Central memory CD4-positive, alpha-beta T cell (primary cell): ENCODE results near the gene RHOXF1.
"Not testable (repeated sequence)": the region's sequence is repeated elsewhere in the genome, so short reads cannot be mapped to it uniquely, and the experiment has no call there.

Experiments used
- DNase-seq: peaks from one replicate; pipeline ENCODE4 v3.0.0; 2022
- total RNA-seq, 3 experiments: gene quantifications; one replicate each; lab custom pipeline; 2026; lab: John Stamatoyannopoulos, UW

Gene RHOXF1, protein sequence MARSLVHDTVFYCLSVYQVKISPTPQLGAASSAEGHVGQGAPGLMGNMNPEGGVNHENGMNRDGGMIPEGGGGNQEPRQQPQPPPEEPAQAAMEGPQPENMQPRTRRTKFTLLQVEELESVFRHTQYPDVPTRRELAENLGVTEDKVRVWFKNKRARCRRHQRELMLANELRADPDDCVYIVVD
- total RNA-seq: 0.04 to 1.4 (median 1.2) reads per million in 3 experiments

DNA sequence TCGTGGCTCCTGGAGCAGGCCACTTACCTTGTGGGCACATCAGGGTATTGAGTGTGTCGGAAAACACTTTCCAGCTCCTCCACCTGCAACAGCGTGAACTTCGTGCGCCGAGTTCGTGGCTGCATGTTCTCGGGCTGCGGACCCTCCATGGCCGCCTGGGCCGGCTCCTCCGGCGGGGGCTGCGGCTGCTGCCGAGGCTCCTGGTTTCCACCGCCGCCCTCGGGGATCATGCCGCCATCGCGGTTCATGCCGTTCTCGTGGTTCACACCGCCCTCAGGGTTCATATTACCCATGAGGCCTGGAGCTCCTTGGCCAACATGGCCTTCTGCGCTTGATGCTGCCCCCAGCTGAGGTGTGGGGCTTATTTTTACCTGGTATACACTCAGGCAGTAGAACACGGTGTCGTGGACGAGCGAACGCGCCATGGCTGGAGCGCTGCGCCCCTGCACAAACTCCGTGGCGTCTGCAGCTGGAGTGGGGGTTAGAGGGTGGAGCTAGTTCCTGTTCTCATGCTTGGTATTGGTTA lies at the start of gene RHOXF1:
RHOXF1 (minus strand) TSS at position 476 of the 526 bp plus-strand sequence; CDS start at position 425, 51 bp downstream.
- no peak for DNase-seq

GRCh38 chrX:120159086-120159485 lies 43.4 kb upstream of the RHOXF1 start:
- DNase-seq: not testable (repeated sequence)

DNA sequence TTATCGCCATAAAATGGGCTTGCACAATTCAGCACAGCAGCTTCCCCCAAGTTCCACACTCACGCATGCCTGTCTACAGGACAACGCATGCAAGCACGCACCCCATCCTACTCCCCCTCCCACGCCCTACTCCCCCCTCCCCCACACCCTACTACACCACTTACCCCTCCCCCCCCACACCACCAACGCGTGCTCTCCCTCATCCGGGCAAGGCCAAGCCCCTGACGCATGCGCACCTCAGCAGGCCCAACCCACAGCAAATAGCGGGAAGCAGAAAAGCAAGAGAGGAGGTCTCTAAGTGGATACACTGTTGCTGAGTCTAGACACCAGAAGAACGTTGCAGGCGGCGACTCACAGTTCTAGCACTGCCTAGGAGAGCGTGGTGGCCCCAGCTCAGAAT lies 42.6 kb upstream of the RHOXF1 start, which contains the start of gene RHOXF2:
RHOXF2 (plus strand) TSS at position 301 of the 400 bp plus-strand sequence. CDS start 138 bp downstream, outside the sequence.
- DNase-seq: not testable (repeated sequence)

- not testable (repeated sequence) for DNase-seq
Observed at GRCh38 chrX:120150109-120150744, 34.5 kb upstream of the RHOXF1 start.

- no peak for DNase-seq
Observed at GRCh38 chrX:120147537-120147936, 31.8 kb upstream of the RHOXF1 start.

- not testable (repeated sequence) for DNase-seq
Observed at GRCh38 chrX:120146323-120146722, 30.6 kb upstream of the RHOXF1 start.

DNA sequence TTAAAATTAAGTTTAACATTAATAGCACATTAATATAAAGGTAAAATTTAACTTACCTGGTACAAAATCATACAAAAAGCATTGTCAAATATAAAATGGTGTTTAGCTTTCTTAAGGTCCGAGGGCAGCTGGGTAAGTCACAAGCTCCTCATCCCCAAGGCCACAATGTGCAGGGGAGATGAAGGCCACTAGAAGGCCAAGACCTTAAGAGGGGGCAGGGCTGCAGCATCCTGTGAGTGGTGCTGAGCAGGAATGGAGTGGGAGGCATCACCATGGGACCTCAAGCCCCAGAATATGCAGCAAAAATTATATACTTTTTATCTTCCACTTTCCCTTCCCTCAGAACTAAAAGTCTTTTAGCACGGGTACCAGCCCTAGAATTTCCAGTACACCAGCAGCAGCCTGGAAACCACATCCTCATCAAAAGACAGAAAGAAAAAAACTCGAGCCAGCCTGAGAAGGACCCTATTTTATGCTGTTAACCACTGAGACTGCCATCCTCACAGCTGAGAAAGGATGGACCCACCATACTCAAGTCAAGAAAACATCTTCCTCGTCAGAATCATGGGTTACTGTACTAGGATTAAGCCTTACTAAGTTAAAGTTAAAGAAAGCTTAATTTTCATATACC lies 29.7 kb upstream of the RHOXF1 start:
- DNase-seq: no peak

- DNase-seq: no peak
Observed at GRCh38 chrX:120144178-120144844, 28.6 kb upstream of the RHOXF1 start.

DNA sequence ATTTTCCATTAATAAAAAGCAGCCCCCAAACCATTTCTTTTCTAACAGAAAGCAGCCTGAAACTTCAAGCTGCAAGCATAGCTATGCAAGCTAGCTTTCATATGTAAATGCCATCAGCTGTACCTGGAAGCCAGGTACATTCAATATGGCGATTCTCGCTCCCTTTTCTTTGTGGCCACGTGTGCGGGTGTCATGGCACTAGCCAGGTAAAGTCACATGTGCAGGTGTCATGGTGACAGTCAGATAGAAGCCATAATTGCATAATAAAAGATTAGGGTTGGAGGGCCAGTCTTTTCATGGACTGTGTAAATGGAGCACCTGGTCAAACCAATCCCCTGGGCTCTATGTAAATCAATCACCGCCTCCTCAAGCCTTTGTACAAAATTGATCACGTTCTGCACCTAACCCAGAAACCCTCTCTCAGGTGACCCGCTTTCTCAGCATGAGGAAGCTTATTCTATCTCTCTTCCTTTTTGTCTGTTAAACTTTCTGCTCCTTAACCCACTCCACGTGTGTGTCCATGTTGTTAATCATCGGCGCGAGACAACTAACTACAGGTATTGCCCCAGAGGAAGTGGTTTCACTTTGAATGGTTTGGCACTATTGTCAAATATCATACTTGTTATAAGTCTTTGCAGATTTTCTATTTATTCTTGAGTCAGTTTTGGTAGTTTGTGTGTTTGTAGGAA lies 24.7 kb upstream of the RHOXF1 start:
- DNase-seq: no peak

DNA sequence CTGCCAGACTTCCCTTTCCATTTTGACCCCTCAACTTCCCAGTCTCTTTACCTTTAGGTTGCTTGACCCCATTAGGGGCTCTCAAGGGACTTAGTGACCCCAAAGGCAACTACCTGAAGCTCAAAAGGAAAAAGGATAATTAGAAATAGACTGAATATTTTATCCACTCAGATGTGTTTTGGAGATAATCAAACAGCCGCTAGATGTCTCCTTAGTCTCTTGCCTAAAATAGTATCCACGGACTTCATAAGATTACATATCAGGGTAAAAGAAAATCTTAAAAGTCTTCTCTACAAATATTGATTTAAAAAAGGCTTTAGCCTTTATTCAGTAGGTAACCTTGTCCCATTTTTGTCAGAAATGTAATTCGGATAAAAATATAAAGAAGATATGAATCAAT lies 21.7 kb upstream of the RHOXF1 start:
- no peak for DNase-seq

DNA sequence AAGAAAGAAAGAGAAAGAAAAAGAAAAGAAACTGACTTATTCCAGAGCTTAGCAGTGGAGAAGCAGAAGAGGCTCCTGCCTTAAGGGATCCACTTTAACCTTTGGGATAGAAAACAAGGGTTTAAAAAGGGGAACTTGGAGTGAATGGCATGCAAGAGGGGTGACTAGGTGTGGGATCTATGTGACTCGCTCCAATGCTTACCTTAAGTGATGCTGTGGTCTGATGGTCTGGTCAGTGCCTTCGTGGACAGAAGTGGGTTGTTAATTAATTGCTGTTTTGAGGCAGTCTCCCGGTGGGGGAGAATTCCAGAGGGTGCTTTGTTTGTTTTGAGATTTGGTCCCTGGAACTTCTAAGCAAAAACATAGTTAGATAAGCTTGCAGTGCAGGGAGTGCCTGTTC lies 21.1 kb upstream of the RHOXF1 start:
- no peak for DNase-seq

- no peak for DNase-seq
Observed at GRCh38 chrX:120136128-120136527, 20.4 kb upstream of the RHOXF1 start.

DNA sequence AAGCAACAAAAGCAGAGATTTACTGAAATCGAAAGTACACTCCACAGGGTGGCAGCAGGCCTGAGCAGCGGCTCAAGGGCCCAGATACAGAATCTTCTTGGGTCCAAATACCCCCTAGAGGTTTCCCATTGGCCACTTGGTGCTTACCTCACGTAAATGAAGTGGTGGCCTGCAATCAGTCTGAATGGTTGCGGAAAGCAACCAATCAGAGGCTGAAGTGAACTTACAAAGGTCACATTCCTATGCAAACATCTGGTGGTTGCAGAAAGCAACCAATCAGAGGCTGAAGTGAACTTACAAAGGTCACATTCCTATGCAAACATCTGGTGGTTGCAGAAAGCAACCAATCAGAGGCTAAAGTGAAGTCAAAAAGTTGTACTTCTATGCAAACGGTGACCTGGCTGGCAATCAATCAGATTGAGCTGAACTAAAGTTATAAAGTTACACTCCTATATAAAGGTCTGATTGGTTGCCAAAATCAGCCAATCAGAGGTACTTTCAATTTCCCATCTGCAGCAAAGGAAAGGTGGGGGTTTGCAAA lies 12.7 kb upstream of the RHOXF1 start:
- DNase-seq: not testable (repeated sequence)

DNA sequence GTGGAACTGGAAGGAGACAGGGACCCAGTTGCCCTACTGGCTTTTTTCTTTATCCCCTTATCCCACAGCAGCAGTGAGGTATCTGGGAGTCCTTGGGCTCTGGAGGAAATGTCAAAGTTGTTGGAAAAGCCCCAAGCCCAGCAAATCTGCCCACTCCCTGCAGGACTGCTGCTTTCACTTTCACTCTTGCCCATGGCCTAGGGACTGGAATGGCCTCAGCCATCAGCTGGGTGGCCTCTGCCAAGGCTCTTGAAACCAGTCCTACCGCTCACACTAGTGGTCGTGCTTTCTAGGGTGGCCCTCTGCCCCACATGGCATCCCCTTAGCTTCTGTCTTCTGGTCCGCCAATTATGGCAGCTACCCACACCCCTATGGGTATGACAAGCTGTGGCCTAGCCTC lies 9.7 kb upstream of the RHOXF1 start:
- DNase-seq: no peak

DNA sequence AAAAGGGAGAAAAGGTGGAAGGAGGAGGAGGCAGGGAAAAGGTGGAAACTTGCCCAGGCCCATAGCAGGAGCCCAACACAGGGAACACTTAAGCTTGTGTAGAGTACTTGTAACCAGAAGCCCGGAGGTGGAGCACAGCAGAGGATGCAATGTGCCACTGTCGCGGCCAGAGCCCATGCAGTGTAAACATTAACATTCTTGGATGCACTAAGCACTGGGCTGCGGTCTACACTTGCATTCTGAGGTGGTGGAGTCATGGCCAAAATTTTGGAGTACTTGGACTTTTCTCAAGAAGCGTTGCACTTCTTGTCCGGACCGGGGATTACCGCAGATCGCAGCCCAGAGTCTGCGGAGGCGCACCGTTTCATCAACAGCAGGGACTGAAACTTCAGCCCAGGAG lies 4.5 kb upstream of the RHOXF1 start:
- DNase-seq: no peak

GRCh38 chrX:120111611-120112010 lies 4.1 kb downstream of the RHOXF1 start:
- no peak for DNase-seq

GRCh38 chrX:120109378-120109777 lies 6.3 kb downstream of the RHOXF1 start:
- no peak for DNase-seq

DNA sequence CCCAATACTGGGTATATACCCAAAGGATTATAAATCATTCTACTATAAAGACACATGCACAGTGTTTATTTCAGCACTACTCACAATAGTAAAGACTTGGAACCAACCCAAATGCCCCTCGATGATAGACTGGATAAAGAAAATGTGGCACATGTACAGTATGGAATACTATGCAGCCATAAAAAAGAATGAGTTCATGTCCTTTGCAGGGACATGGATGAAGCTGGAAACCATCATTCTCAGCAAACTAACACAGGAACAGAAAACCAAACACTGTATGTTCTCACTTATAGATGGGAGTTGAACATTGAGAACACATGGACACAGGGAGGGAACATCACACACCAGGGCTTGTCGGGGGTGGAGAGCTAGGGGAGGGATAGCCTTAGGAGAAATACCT lies 11.0 kb downstream of the RHOXF1 start:
- DNase-seq: not testable (repeated sequence)

GRCh38 chrX:120101057-120101456 lies 14.7 kb downstream of the RHOXF1 start:
- DNase-seq: not testable (repeated sequence)

DNA sequence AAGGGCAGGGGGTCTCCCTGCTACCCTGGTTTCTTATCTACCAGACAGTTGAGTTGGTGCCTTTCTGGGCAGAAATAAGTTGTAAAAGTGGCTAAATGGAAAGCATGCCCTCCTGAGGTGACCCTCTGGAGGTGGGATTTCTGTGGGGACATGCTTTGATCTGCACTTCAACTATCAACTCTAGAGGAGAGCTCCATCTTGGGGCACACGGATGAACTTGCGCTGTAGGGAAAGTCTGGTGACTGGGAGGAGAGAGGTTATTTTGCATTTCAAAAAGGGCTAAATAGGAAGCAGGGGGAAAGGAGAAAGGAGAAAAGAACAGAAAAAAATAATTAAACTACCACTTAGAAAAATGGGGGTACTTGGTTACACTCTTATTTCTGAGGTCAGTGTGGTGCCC lies 25.5 kb downstream of the RHOXF1 start:
- DNase-seq: no peak

DNA sequence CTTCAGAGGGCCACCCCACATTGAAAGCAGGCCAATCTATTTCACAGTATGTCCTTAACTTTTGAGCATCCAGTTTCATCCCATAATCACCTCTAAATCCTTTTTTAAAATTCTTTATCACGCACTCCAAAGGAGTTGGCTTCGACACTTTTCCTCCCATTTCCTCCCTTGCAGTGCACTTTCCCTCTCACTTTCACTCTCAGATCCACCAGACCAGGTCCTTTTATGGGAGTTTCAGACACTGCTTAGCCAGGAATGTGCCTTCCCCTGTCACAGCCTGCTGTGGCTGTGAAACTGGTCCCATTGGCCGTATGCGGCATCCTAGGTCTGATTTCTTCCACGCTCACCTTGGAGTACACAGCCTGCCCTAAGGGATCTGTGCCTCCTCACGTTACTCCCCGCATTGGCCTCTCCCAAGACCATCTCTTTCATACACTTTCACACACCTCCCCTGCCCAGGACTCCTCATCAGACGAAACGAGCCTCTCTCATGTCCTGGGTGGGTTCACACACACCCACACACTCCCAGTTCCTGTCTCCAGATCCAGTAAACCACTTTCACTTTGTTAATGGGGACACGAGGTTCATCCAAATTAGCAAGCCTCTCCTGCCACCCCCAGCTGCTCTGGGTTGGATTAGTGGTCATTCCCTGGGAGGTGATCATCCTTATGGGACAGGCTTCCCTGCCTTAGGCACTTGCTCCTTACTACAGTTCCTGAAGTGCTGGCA lies 28.3 kb downstream of the RHOXF1 start:
- no peak for DNase-seq
